ENCODE results near the gene AKR1C8.

Gene AKR1C8

GRCh38 chr10:5108658-5109416 lies 76.1 kb downstream of the AKR1C8 start:
- no peak for DNase-seq (ENCODE audit: extremely low spot score)
- CTCF ChIA-PET = no interaction called here
- no peak for TF ChIP-seq CTCF (IDR thresholded peaks at IDR 0.05; ENCODE audit: control extremely low read depth, extremely low read depth, low read depth, missing control alignments)
- POLR2A ChIA-PET = no interaction called here

DNA sequence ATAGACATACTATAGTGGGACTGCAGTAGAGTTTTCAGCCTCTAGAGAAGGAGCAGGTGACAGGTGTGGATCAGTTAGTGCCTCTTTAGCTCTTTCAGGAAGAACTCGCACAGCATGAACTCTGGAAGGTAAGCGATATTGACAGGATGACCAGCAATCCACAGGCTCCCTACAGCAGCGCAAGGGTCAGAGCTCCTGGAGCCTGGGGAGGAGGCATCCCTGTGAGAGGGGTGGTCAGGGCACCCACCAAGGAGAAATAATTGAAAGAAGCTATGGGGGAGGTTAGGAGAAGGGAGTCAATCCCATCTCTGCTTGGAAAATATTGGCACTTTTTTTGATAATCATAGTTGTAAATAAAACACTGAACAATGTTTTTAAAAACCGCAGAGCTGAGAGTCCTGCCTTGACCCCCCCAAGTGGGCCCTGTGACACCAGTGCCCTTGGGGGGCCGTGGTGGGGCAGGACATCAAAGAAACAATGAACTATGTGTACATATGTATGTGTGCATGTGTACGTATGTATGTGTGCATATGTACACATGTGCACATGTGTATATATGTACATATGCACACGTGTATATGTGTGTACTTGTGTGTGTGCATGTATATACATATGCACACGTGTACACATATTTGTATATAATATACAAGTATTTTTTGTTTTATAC lies 77.0 kb downstream of the AKR1C8 start:
- DNase-seq (ENCODE audit: extremely low spot score) = no peak
- no peak for TF ChIP-seq CTCF (IDR thresholded peaks at IDR 0.05; ENCODE audit: control extremely low read depth, extremely low read depth, low read depth, missing control alignments)
- ChIA-PET POLR2A (no interaction called here), CTCF (no interaction called here)

GRCh38 chr10:5106553-5106952 lies 78.4 kb downstream of the AKR1C8 start:
- TF ChIP-seq CTCF (IDR thresholded peaks at IDR 0.05; ENCODE audit: control extremely low read depth, extremely low read depth, low read depth, missing control alignments) = no peak
- no peak for DNase-seq (ENCODE audit: extremely low spot score)
- ChIA-PET CTCF (no interaction called here), POLR2A (no interaction called here)

DNA sequence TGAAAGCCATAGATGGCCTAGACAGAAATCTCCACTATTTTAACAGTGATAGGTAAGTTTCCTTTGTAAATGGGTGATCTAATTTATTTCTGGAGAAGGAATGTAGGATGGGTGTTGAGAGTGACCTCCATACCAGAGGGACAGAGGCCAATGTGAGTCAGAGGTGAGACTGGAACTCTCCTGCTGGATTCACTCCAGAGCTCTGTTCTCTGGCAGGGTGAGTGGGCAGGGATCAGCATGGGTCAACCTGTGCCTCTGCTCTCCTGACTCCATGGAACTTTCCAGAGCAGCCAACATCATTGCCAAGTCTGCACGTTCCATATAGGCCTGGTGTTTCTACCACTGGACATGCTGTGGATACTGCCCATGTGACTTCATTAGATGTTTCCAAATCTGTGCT lies 79.3 kb downstream of the AKR1C8 start:
- no peak for DNase-seq (ENCODE audit: extremely low spot score)
- ChIA-PET POLR2A (no interaction called here), CTCF (no interaction called here)
- TF ChIP-seq CTCF (IDR thresholded peaks at IDR 0.05; ENCODE audit: control extremely low read depth, extremely low read depth, low read depth, missing control alignments) = no peak

Measured in GM10248 (cell line).